ENCODE data around the gene FKBP7.
"Not testable (repeated sequence)": the region's sequence is repeated elsewhere in the genome, so short reads cannot be mapped to it uniquely, and the experiment has no call there.

Gene FKBP7, protein sequence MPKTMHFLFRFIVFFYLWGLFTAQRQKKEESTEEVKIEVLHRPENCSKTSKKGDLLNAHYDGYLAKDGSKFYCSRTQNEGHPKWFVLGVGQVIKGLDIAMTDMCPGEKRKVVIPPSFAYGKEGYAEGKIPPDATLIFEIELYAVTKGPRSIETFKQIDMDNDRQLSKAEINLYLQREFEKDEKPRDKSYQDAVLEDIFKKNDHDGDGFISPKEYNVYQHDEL

DNA sequence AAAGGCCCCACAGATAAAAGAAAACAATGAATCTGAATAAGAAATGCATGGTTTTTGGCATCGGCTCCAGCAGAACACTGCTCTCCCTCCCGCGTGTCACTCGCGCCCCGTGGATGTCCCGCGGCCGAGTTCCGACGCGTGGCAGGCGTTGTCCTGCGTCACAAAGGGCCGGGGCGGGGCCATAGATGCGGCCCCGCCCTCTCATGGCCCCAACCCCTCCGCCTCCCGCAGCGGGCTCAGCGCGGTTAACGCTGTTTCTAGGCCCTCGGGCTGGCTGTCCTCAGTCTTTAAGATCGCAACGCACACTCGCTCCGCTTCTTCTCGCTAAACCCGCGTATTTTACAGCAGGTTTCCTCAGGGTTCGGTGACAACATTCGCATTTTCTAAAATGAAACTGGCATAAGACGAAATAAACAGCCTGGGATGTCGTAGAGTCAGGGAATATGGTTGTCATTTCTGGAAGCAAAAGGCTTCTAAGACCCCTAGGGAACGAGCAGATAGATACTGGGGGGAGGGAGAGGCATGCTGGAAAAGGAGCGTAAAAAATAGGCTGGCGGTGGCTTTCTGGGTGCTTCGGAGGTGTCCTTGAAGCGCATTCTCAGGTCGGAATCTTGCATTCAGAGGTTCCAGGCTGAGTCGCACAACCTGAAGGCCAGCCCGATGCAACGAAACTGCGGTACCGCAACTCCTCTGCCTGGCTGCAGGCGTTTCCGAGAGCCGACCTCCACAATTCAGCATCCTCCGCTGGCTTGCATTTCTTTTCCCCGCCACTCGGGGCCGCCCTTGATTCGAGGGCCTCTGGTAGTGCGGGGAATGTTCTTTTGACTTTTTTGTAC is at the start of gene FKBP7:
FKBP7 (minus strand) TSS at position 162 of the 836 bp plus-strand sequence; CDS start at position 61, 101 bp downstream.
- peak; percentile 62 to 83 for DNase-seq

DNA sequence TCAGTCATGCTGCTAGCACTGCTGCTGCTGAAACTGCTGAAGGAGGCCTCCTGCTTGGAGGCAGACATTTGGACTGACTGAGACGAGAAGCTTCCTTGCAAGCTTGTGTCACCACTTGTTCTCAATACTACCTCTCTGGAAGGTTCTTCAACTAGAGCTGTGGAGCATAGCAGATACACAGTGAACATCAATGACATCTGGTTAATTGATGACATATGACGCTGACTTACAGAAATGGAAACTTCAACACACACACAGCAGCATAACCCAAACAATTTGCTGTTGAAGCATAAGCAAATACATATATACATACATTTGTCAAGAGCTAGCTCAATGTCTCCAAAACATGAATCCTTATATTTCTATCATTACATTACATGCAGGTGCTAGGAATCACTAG is 49.2 kb upstream of the FKBP7 start:
- no peak for DNase-seq

DNA sequence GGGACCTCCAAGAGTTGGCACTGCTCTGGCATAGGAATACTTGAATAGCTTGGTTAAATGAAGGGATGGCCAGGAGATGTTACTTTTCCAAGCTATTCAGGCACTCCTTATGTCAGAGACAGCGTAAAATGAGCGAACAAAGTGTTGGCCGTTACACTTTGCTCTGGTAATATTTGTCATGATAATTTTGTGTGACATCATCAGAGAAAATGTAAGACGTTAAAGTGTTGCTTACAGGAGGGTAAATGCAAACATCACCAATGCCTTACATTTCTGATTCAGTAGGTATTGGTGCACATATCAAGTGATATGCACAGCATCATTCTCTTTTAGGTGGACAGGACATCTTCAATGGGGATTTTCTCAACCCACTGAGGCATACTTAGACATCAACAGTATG is 47.9 kb upstream of the FKBP7 start:
- no peak for DNase-seq

DNA sequence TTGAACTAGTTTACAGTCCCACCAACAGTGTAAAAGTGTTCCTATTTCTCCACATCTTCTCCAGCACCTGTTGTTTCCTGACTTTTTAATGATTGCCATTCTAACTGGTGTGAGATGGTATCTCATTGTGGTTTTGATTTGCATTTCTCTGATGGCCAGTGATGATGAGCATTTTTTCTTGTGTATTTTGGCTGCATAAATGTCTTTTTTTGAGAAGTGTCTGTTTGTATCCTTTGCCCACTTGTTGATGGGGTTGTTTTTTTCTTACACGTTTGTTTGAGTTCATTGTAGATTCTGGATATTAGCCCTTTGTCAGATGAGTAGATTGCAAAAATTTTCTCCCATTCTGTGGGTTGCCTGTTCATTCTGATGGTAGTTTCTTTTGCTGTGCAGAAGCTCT is 47.1 kb upstream of the FKBP7 start:
- not testable (repeated sequence) for DNase-seq

DNA sequence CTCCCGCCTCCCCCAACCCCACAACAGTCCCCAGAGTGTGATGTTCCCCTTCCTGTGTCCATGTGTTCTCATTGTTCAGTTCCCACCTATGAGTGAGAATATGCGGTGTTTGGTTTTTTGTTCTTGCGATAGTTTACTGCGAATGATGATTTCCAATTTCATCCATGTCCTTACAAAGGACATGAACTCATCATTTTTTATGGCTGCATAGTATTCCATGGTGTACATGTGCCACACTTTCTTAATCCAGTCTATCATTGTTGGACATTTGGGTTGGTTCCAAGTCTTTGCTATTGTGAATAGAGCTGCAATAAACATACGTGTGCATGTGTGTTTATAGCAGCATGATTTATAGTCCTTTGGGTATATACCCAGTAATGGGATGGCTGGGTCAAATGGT is 46.6 kb upstream of the FKBP7 start:
- DNase-seq = not testable (repeated sequence)

DNA sequence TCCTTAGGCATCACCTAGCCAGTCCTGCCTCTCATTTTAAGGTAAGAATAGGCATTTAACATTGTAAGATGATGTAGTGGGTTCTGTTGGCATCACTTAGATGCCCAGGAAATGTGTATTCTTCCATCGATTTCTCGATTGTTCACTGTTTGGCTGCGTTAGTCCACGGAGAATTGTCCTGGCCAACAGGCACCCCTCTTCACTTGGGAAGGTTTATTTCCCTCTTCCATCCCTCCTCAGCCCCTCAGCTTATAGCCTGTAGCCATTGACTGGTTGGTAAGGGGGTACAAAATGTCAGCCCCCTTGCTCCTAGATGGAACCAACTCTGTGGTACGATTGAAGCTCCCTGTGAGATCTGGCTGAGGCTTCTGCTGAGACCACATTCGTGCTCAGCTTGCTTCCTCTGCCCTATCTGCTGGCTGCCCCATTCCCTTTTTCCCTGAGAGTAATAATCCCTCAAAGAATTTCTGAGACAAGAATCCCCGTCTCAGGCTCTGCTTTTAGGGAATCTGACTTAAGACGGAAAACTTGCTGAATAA is 45.3 kb upstream of the FKBP7 start:
- no peak for DNase-seq

DNA sequence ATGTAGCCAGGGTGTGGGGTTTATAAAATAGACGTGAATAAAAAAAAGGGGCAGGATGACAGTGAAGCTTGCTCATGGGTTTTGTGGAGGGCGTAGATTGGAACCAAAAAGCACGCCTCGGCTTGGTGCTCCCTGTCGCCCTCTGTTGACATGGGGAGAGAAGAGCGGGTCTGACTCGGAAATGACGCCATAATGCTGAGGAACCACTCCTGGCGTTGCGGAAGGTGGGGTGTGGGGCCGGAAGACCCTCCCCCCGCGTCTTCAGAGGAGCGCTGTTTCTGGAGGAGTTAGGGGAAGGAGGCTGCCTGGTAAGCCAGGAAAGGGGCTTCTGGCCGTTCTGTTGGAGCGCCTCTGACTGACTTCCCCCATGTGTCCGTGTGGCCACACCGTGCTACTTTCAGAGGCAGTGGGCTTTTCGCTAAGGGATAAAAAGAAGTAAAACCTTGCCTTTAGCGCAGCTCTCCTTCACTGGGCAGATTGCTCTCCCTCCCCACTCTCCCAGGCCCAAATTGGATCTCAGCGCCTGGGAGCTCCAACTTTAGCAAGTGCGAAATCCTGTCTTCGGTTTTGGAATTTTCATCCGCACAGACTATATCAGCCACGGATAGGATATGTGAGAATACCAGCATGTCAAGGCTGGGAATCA is 44.7 kb upstream of the FKBP7 start:
- DNase-seq = peak; percentile 63 to 70

DNA sequence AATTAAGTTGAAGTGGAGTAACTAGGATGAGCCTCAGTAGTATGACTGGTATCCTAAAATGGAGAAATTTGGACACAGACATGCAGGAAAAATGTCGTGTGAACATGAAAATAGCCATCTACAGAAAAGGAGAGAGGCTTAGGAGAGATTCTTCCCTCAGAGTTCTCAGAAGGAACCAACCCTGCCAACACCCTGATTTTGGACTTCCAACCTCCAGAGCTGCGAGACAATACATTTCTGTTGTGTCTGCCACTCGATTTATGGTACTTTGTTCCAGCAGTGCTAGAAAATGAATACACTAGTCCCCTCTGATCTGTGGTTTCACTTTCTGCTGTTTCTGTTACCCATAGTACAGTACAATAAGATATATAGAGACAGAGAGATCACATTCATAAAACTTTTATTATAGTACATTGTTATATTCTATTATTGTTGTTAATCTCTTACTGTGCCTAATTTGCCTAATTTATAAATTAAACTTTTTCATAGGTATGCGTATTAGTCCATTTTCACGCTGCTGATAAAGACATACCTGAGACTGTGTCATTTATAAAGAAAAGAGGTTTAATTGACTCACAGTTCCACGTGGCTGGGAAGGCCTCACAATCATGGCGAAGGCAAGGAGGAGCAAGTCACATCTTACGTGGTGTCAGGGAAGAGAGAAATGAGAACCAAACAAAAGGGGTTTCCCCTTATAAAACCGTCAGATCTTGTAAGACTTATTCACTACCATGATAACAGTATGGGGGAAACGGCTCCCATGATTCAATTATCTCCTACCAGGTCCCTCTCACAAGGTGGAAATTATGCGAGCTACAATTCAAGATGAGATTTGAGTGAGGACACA is 43.1 kb upstream of the FKBP7 start:
- no peak for DNase-seq

DNA sequence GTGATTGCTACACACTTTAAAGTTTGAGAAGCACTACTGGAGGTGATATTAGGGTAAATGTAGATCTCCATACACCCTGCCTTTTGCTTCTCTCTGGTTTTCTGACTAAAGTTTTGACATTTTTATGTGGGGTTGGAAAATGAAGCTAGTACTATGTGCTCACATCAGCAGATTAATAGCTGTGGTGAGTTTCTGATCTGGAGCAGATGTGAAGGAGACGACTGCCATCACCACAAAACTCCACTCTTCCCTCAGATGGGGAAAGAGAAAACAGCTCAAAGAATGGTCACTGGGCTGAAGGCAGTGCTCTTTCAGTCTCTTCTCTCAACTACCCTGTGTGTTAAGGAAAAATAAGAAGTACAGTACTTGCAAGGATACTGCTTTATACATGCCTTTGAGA is 39.1 kb upstream of the FKBP7 start:
- no peak for DNase-seq

DNA sequence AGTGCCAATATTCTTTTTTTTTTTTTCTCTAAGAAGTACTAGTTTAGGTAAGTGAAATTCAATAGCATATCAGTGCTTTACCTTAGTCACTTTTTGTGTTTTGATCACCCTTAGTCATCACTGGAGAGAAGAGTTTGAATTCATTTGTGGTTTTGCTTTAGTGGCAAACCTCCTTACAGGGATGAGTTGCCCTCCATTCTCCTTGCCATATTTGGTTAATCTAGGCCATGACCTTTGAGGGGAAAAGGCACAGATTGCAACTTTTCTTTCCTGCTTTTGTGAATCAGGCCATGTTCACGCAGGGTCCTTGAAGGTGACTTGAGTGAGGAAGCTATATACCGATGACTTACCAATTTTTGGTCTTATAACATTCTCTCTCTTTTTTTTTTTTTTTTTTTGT is 36.3 kb upstream of the FKBP7 start:
- no peak for DNase-seq

DNA sequence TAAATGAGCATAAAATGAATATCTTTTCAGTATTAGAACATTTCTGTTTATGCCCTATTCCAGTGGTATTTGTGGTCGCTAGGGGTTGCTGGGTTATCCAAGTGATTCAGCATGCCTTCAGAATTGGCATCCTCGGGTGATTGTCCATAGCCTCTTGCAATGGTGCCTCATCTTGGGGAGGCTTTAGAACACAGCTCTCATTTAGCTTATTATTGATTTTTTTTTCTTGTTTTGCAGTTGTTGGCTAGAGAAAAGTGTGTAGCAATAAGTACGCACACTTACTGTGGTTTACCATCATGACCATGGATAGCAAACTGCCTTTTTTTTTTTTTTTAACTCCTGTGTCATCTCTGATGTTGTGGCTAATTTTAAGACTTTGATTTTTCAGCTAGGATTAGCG is 35.5 kb upstream of the FKBP7 start:
- DNase-seq = no peak

DNA sequence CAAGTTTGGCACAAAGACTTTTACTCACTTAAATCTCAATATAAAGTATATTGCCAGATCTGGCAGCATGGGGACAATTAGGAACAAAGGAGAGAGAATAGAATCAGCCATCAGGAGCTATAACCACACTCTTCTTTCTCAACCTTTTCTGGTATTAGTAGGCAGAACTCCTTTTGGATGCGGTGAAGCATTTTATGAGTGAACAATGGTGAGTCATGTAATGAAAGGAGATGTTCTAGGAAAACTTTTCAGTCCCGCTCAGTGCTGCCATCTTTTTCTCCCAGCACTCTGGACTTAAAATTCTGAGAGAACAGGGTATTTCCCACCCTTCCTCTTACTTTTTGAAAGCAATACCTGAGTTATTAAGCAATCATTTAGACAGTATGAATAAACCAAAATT is 34.1 kb upstream of the FKBP7 start:
- no peak for DNase-seq

DNA sequence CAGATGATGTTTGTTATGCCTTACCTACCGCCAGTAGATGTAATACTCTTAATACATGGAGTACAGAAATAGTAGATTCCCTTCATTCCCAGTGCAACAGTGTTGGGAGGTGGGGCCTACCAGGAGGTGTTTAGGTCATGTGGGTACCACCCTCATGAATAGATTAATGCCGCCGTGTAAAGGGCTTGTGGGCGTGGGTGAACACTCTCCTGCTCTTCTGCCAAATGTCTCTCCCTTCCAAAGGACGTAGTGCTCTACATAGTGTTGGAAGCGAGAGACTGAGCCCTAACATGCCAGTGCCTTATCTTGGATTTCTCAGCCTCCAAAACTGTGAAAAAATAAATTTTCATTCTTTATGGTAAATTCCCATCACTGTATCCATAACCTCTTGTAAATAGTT is 32.0 kb upstream of the FKBP7 start:
- no peak for DNase-seq

DNA sequence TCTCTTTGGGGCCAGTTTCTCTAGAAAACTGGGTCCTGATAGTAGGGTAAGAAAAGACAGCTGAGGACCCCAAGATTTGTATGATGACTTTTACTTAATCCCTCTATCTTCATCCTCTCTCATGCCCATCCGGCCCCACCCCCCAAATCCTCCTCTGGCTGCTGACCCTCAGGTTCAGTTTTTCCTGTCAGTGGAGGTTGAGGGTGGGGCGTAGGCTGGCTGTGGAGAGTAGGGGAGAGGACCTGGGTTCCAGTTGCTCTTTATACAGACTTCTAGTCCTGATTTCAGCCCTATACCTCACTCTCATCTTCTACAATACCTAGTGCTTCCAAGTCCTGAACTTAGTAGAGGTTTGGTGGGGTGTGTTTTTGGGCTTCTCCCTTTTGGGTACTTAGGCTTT is 30.2 kb upstream of the FKBP7 start:
- no peak for DNase-seq

DNA sequence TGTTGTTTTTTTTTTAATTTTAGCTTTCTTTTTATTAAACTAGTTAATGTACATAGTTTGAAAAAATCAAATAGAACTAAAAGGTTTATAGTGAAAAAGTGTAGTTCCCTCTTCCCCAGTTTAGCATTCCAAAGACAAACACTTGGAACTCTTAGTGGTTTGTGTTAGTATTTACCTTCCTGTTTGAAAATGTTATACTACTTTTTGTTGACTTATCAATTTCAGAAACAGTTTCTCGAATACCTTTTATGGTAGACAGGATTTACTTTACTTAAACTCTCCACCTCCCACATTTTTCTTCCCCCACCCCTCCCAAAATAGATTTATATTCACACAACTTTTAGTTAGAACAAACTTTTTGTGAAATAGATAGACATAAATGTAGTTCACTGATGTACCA is 28.5 kb upstream of the FKBP7 start:
- DNase-seq = no peak

DNA sequence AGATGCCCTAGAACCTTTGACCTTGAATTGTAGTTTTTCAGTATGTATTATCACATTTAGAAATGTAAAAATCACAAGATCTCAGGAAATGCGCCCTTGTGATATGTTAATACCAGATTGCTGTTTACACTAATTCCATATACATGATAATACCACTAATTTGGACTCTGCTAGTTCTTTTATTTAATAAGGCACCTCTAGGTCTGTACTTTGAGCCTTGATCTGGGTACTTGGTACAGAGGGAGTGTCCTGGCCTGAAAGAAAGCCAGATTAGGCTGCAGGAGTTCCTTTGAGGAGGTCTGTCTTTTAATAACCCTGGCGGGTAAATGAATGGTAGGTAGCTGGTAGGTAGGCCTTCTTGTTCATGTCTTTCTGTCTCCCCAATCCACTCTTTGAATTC is 28.1 kb upstream of the FKBP7 start:
- no peak for DNase-seq

DNA sequence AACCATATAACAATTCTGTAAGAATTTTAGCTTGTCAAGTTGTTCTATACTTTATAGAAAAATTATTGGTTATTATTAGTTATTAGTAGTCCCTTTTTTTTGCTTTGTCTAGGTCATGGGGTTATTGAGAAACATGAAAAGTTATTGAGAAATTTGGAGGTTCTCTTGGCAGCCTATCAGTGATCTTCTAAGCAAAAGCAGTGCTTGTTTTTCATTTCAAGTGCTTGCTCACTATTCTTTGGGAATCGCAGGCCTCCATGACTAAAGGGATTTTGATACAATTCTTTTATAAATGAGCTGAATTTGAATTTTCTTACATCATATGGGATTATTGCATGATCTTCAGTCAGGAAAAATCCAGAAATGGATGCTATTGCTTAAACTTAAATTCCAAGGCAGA is 27.7 kb upstream of the FKBP7 start:
- DNase-seq = no peak

DNA sequence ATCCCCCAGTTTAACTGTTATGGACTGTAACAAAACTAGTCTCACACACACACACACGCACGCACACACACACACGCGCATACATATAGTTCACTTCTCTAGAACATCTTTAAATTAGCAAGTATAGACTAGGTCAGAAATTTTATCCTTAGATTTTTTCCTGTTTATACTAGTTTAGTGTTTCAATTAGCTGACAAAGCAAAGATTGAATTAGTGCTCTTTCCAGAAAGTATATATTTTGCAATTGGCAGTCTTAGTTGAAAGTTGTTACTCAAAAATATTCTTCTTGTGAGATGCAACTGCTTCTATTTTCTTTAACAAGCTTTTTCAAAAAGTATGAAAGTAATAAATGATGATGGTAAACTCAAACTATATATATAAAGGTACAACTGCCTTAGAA is 24.4 kb upstream of the FKBP7 start:
- no peak for DNase-seq

DNA sequence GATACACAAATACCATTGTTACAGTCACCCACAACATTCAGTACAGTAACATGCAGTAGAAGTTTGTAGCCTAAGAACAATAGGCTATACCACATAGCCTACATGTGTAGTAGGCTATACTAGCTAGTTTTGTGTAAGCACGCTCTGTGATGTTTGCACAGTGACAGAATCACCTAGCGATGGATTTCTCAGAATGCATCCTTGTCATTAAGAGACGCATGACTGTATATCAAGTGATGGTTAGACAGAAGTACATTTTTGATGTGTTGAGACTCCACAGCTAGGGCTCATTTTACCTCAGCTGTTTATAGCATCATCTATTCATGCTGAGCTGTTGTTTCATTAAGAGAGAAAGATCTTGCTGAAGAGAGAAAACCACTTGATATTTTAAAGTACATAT is 21.2 kb upstream of the FKBP7 start:
- no peak for DNase-seq

DNA sequence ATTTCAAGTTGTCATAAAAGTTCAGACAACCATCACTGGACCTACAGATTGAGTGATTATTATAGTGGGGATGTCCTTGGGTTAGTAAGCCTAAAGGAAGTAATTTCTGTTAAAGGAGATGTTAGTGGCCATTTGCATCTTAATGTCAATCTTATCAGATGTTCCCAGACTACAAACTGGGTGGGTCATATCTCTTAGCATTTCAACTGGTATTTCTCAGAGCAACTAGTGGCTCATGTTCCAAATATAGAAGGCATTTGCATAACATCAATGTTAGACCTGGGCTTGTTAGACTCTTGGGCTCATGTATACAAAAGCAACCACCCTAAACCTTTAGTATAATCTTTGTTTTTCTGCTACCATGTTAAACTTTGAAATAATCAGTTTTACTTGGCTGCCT is 19.7 kb upstream of the FKBP7 start:
- DNase-seq = no peak

DNA sequence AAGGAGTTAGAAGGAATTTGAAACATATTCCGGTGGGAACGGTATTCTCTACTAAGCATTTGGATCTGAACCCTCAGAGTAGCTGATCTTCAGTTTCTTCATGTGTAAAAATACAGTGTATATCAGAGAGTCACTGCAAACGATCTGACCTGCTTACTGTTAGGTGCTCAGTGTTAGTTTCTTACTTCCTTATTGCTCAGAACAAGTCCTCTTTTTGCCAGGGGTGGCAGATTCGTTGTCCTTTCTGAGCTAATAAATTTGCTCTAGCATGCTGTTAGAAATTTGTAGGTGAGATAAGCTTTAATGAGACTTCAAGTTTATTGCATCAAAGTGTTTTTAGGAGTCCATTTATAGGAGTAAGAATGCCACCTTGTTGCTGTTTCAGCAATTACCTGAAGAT is 17.6 kb upstream of the FKBP7 start:
- no peak for DNase-seq

DNA sequence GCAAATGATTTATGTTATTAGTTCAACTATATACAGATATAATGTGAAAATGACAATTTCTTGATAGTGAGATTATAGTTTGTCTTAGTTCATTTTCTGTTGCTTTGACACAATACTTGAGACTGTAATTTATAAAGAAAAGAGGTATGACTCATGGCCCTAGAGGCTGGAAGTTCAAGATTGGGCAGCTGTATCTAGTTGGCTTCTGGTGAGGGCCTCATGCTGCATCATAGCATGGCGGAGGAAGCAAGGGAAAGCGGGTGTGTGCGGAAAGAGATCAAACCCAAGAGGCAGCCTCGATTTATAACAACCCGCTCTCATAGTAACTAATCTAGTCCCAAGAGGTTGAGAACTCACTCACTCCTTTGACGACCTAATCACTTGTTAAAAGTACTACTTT is 13.2 kb upstream of the FKBP7 start:
- no peak for DNase-seq

DNA sequence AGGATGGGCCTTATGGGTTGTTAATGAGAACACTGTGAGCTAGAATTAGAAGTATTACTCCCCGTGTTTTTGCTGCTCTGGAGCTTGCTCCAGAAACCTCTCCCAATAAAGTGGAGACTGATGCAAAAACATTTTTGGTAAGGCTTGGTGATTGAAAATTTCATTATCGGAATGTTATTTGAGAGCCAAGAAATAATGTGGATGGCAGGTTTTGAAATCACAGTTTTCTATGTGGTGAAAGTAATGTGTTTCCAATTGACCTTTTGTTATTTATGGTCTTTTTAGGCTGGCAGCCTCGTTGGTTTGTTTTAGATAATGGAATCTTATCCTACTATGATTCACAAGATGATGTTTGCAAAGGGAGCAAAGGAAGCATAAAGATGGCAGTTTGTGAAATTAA is 7.0 kb upstream of the FKBP7 start:
- DNase-seq = no peak

Data from NCI-H524 (cell line).